B cell (primary cell): ENCODE measurements around the gene CFTR. TPM values are rescaled to one million over a fixed set of nuclear protein-coding genes. Genes with fewer than 3 reads are reported as not detected.

Source experiments
- ATAC-seq: fragments of 200-7000 bp; cut with Tn5 transposase; one replicate; pipeline ENCODE4 v1.10.0; 2021; ENCODE audit warnings: low read depth, mild to moderate bottlenecking, moderate number of reproducible peaks, moderate library complexity
- CTCF ChIA-PET: fragments of 350-600 bp; sonication (Branson Sonifier 250); formaldehyde crosslinking; loops from one replicate; lab custom pipeline; 2021; ENCODE audit warnings: antibody characterized with exemption, inconsistent platforms; lab: Charles Lee
- POLR2A ChIA-PET: fragments of 350-600 bp; sonication (Branson Sonifier 250); formaldehyde crosslinking; loops from one replicate; lab custom pipeline; 2021; ENCODE audit warnings: antibody characterized with exemption; lab: Charles Lee
- DNase-seq: peaks from one replicate; pipeline ENCODE4 v3.0.0; 2013
- H2AFZ ChIP-seq: 2 replicates; pipeline ENCODE4 v1.6.1; 2012; ENCODE audit warnings: mild to moderate bottlenecking, low read depth, low read length; ENCODE audit not compliant: insufficient read depth, poor library complexity, severe bottlenecking
- H3K27ac ChIP-seq, 2 donors: 1 replicate in 1 of 2; 2 replicates in 1 of 2; pipeline ENCODE4 v1.5.1; 2012 to 2013; ENCODE audit warnings: low read length in 2 of 2, mild to moderate bottlenecking in 2 of 2, moderate library complexity in 1 of 2
- H3K27me3 ChIP-seq, 4 experiments: fragments of 200-600 bp in 1 of 4; sonication (generic) in 1 of 4; replicated peaks in 1 of 4; 1 replicate in 2 of 4; 2 replicates in 2 of 4; pipeline versions ENCODE4 v1.6.1 to v1.7.0; 2013 to 2016; ENCODE audit warnings: low read length in 3 of 4, mild to moderate bottlenecking in 2 of 4, mixed read lengths in 1 of 4, moderate library complexity in 1 of 4; ENCODE audit not compliant: insufficient read depth in 4 of 4, control insufficient read depth in 3 of 4; ENCODE audit errors: control extremely low read depth in 1 of 4
- H3K36me3 ChIP-seq, 2 experiments: replicated peaks in 1 of 2; 1 replicate in 1 of 2; 2 replicates in 1 of 2; pipeline versions ENCODE4 v1.6.1 to v1.7.1; 2013; ENCODE audit warnings: low read length in 1 of 2; ENCODE audit not compliant: insufficient read depth in 2 of 2, control insufficient read depth in 1 of 2; ENCODE audit errors: control extremely low read depth in 1 of 2, extremely low read depth in 1 of 2
- H3K4me1 ChIP-seq, 2 donors: fragments of 200-600 bp in 1 of 2; sonication (generic) in 1 of 2; 1 replicate in 1 of 2; 2 replicates in 1 of 2; pipeline versions ENCODE4 v1.5.1 to v1.6.1; 2013 to 2017; ENCODE audit warnings: low read length in 2 of 2; ENCODE audit not compliant: control insufficient read depth in 2 of 2, insufficient read depth in 2 of 2
- H3K4me2 ChIP-seq: replicated peaks from 2 replicates; pipeline ENCODE3; 2012; ENCODE audit warnings: mild to moderate bottlenecking, low read depth, low read length; ENCODE audit not compliant: poor library complexity, severe bottlenecking
- H3K4me3 ChIP-seq, 5 experiments: fragments of 200-600 bp in 1 of 5; sonication (generic) in 1 of 5; 1 replicate in 3 of 5; 2 replicates in 2 of 5; pipeline versions ENCODE4 v1.5.1 to v1.7.0; 2011 to 2016; ENCODE audit warnings: low read length in 4 of 5, mild to moderate bottlenecking in 4 of 5, low read depth in 2 of 5, control low read depth in 1 of 5, moderate library complexity in 1 of 5; ENCODE audit not compliant: insufficient read depth in 1 of 5; ENCODE audit errors: control extremely low read depth in 1 of 5, extremely low read depth in 1 of 5
- H3K79me2 ChIP-seq: fragments of 200-600 bp; sonication (generic); one replicate; pipeline ENCODE4 v1.6.0; 2016; ENCODE audit warnings: low read length; ENCODE audit not compliant: control insufficient read depth, insufficient read depth
- H3K9ac ChIP-seq: fragments of 200-600 bp; sonication (generic); 2 replicates; pipeline ENCODE4 v1.6.1; 2017; ENCODE audit warnings: mild to moderate bottlenecking, low read length, moderate library complexity
- H3K9me3 ChIP-seq, 3 donors: one replicate each; pipeline versions ENCODE4 v1.6.1 to v1.7.1; 2013; ENCODE audit warnings: low read length in 2 of 3; ENCODE audit not compliant: control insufficient read depth in 2 of 3, insufficient read depth in 1 of 3; ENCODE audit errors: control extremely low read depth in 1 of 3
- H4K20me1 ChIP-seq: 2 replicates; pipeline ENCODE4 v1.6.0; 2012; ENCODE audit warnings: mild to moderate bottlenecking, low read length; ENCODE audit not compliant: insufficient read depth, control insufficient read depth, poor library complexity, severe bottlenecking
- H3K27ac Mint-ChIP-seq: one replicate; pipeline ENCODE4 v1.8.0; 2021; ENCODE audit warnings: mixed read lengths
- H3K27me3 Mint-ChIP-seq: one replicate; pipeline ENCODE4 v1.8.0; 2021; ENCODE audit warnings: mixed read lengths
- H3K4me1 Mint-ChIP-seq: one replicate; pipeline ENCODE4 v1.8.0; 2021; ENCODE audit warnings: mixed read lengths
- H3K4me3 Mint-ChIP-seq: one replicate; pipeline ENCODE4 v1.8.0; 2021; ENCODE audit warnings: mixed read lengths
- H3K9me3 Mint-ChIP-seq: one replicate; pipeline ENCODE4 v1.8.0; 2022; ENCODE audit warnings: mixed read lengths; ENCODE audit not compliant: insufficient read depth
- EZH2 ChIP-seq: IDR thresholded peaks from 2 replicates; pipeline ENCODE4 v1.6.1; 2012; ENCODE audit warnings: borderline replicate concordance, low read depth, mild to moderate bottlenecking, moderate library complexity, low read length; ENCODE audit not compliant: insufficient read depth, poor library complexity, severe bottlenecking
- WGBS: methylation state at CpG from one replicate; pipeline ENCODE4 v1.1.5; 2013; ENCODE audit warnings: missing lambda C conversion rate; ENCODE audit not compliant: insufficient coverage; 5-methylcytosine and 5-hydroxymethylcytosine counted together
- intact Hi-C: fragments of 100-400 bp; cut with micrococcal nuclease; formaldehyde crosslinking; loops from one replicate; pipeline ENCODE4 v1.10.0; 2022
- polyA plus RNA-seq: library from polyadenylated mRNA; depleted of rRNA; stranded (reverse); fragments of >200 nt; gene quantifications from 2 replicates; pipeline ENCODE4 v1.2.3, GENCODE V29; 2012
- total RNA-seq, 2 donors: library from RNA; stranded (reverse); fragments of 120-200 nt in 1 of 2; gene quantifications; 1 replicate in 1 of 2; 2 replicates in 1 of 2; pipeline versions ENCODE4 v1.2.3 to v1.2.4, GENCODE V29; 2013 to 2022
- TF ChIP-seq, protein P1 (sequence below): fragments of 200-600 bp; IDR thresholded peaks from one replicate; pipeline ENCODE4 v1.8.0; 2022; ENCODE audit warnings: antibody characterized with exemption, mild to moderate bottlenecking

CFTR gene
- total and polyA plus RNA-seq, 2 donors (not counting 1 experiment from before 2014, with no cell fraction given), result not detected

DNA sequence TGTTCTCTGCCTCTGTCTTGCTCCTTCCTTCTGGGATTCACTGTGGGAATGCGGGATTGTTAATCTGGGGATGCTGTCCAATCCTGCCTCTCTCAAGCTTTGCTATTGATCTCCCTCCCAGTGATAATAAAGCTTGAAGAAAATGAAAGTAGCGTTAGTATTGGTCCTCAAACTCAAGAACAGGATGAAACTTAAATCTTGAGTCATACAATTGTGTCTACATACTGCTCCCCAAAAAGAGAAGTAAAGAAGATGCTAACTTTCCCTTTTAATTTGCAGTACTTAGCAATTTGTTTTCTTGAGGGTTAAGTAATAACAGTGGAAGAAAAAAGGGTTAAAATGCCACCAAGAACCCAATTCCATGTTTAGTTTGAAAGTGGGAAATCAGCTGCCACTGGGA, 13.6 kb downstream of the CFTR start:
- TF ChIP-seq, protein P1, sequence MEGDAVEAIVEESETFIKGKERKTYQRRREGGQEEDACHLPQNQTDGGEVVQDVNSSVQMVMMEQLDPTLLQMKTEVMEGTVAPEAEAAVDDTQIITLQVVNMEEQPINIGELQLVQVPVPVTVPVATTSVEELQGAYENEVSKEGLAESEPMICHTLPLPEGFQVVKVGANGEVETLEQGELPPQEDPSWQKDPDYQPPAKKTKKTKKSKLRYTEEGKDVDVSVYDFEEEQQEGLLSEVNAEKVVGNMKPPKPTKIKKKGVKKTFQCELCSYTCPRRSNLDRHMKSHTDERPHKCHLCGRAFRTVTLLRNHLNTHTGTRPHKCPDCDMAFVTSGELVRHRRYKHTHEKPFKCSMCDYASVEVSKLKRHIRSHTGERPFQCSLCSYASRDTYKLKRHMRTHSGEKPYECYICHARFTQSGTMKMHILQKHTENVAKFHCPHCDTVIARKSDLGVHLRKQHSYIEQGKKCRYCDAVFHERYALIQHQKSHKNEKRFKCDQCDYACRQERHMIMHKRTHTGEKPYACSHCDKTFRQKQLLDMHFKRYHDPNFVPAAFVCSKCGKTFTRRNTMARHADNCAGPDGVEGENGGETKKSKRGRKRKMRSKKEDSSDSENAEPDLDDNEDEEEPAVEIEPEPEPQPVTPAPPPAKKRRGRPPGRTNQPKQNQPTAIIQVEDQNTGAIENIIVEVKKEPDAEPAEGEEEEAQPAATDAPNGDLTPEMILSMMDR, result no peak
- TF ChIP-seq EZH2, result no peak
- intact Hi-C loops, result no loop called here
- H3K4me3 Mint-ChIP-seq, result no peak overlapping the region

DNA sequence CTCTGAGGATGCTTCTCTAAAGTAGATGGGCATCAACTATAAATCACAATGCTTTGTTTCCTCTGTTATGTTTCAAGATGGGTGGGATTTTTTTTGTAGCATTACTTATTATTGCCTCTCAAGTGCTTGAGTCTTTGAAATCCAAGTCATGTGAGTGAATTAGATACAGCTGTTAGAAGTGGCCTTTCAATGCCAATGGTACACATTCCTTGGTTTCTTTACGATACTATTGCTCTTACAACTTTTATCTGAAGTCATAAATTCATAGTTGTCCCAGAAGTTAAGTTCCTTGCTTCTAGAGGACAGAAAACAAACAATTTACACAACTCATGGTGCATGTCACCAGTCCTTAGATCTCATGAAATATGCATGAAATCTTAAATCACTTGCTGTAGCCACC, 15.5 kb downstream of the CFTR start:
- Histone ChIP-seq H3K4me3 (no peak overlapping the region), H3K9ac (no peak overlapping the region), H2AFZ (no peak overlapping the region), H3K4me2 (no peak overlapping the region), H3K36me3 (no peaks in the 10 kb centered on the region), H3K27me3 (no peaks in the 10 kb centered on the region), H3K79me2 (no peaks in the 10 kb centered on the region), H3K4me1 (no peaks in the 10 kb centered on the region), H3K27ac (no peak overlapping the region), H4K20me1 (no peaks in the 10 kb centered on the region), H3K9me3 (no peaks in the 10 kb centered on the region)
- WGBS, result 86% methylated on average over 1 of the region's 1 CpG
- Mint-ChIP-seq H3K9me3 (no peaks in the 10 kb centered on the region), H3K27me3 (no peaks in the 10 kb centered on the region), H3K4me3 (no peak overlapping the region), H3K27ac (no peak overlapping the region), H3K4me1 (no peaks in the 10 kb centered on the region)
- ATAC-seq (no peak), DNase-seq (no peak)
- ChIA-PET POLR2A (no interaction called here), CTCF (no interaction called here)
- no peak for TF ChIP-seq EZH2
- TF ChIP-seq, protein P1, result no peak
- intact Hi-C loops, result no loop called here

More for the DNA sequence above, 13.6 kb downstream of the CFTR start:
- no peaks in the 10 kb centered on the region for H3K4me1 ChIP-seq
- DNase-seq (no peak), ATAC-seq (no peak)
- H3K79me2 ChIP-seq, result no peaks in the 10 kb centered on the region
- H3K9me3 ChIP-seq, result no peaks in the 10 kb centered on the region
- no peak overlapping the region for H3K4me2 ChIP-seq
- H3K9ac ChIP-seq, result no peak overlapping the region
- Mint-ChIP-seq H3K9me3 (no peaks in the 10 kb centered on the region), H3K27me3 (no peaks in the 10 kb centered on the region), H3K4me1 (no peaks in the 10 kb centered on the region), H3K27ac (no peak overlapping the region)
- ChIA-PET POLR2A (no interaction called here), CTCF (no interaction called here)
- H4K20me1 ChIP-seq, result no peaks in the 10 kb centered on the region
- whole genome bisulfite sequencing, result no CpG with 5 or more reads among the region's 2 CpGs
- no peaks in the 10 kb centered on the region for H3K36me3 ChIP-seq
- H3K4me3 ChIP-seq, result no peak overlapping the region
- H3K27me3 ChIP-seq, result no peaks in the 10 kb centered on the region
- H3K27ac ChIP-seq, result no peak overlapping the region
- H2AFZ ChIP-seq, result no peak overlapping the region
